ENCODE results near the gene SAMM50.

SAMM50 gene

DNA sequence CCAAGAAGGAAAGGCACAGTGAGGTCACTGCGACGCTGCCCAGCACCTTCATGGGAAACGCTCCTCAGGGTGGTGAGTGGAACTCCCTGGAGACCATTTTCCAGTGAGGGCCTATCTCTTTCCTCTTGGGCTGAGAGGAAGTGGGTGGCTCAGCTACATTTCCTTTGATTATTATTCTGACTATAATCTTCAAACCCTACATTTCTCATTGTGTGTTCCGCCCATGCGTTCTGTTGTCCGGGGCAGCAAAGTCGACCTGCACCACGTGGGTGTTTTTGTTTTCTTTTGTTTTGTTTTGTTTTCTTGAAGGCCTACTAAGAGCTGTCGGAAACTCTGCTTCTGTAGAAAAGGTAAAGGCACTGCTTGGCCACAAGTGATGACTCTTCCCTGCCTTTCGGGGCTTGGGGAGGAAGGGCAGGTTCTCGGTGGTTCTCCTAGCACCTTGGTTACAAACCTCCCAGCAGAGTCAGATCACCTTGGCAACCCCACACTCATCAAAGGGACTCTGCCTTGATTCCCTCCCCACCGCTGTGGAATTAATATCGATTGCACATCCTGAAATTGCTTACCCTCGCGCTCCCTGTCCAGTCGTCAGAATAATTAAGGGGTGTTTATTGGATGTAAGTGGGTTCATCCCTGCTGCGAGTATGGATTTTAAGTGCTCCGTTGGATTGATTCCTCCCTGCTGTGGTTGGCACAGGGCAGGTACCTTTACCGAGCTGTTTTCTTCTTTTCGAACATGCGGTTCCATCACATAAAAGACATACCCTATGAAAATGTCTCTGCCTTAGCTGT is 76.1 kb downstream of the SAMM50 start:
- H3K4me3 Mint-ChIP-seq, result peak overlapping the region; percentile 17
- H3K9me3 Mint-ChIP-seq, result no peaks in the 10 kb centered on the region
- peak; percentile 11 for DNase-seq
- H3K4me1 Mint-ChIP-seq, result peaks cover 41% of the 10 kb centered on the region
- no peak for ATAC-seq
- peak overlapping the region; percentile 44 for H3K27ac Mint-ChIP-seq
- H3K27me3 Mint-ChIP-seq, result peaks cover 9% of the 10 kb centered on the region
- H3K36me3 Mint-ChIP-seq (ENCODE audit: low read depth), result peaks cover 7% of the 10 kb centered on the region

DNA sequence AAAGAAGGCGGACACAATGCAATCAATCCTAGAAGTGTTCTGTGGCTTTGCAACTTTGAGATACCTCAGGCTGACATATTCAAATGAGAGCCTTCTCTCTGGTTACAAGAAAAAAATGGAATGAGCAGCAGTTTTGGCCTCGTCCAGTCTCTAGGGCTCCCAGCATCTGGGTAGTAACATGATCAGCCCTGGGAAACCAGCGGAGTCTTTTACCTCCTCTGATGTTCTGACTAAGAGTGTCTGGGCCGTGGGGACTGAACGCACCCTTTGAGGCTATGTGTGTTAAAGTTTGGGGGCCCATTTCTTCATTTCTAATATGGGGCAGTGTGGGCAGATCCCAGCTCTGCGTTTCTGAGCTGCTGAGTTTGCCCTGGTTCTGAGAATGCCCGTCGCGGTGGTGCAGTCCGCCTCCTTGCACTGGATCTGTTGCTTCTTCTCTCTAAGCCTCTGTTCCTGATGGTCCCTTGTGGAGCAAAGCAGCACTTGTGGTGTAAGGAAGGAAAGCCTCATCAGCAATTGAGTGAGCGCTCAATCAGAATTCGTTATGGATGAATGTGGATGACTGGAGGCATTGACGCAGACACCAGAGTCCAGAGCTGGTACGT is 77.0 kb downstream of the SAMM50 start:
- ATAC-seq, result no peak
- Mint-ChIP-seq H3K4me1 (peaks cover 33% of the 10 kb centered on the region), H3K27ac (no peak overlapping the region), H3K4me3 (no peak overlapping the region), H3K9me3 (no peaks in the 10 kb centered on the region), H3K36me3 (ENCODE audit: low read depth) (peaks cover 4% of the 10 kb centered on the region), H3K27me3 (peaks cover 4% of the 10 kb centered on the region)
- DNase-seq, result no peak

DNA sequence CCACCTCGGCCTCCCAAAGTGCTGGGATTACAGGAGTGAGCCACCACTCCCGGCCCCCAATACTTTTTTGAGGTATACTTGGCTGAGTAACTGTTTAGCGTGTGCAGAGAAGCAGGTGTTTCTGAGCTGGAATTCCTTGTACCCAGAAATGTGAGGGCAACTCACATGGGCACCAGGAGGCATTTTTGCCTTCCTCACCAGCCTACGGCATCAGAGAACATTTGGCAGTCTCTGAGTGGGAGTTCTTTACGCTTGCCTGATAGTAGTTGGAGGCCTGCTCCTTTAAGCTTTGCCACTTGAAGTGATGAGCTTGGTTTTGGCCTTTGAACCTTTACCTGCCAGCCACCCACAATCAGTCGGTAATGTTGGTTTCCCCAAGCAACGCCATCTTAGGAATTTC is 78.0 kb downstream of the SAMM50 start:
- Mint-ChIP-seq H3K27me3 (peaks cover 4% of the 10 kb centered on the region), H3K9me3 (no peaks in the 10 kb centered on the region), H3K36me3 (ENCODE audit: low read depth) (peaks cover 4% of the 10 kb centered on the region), H3K4me1 (peaks cover 29% of the 10 kb centered on the region), H3K4me3 (no peak overlapping the region), H3K27ac (no peak overlapping the region)
- no peak for ATAC-seq
- no peak for DNase-seq

DNA sequence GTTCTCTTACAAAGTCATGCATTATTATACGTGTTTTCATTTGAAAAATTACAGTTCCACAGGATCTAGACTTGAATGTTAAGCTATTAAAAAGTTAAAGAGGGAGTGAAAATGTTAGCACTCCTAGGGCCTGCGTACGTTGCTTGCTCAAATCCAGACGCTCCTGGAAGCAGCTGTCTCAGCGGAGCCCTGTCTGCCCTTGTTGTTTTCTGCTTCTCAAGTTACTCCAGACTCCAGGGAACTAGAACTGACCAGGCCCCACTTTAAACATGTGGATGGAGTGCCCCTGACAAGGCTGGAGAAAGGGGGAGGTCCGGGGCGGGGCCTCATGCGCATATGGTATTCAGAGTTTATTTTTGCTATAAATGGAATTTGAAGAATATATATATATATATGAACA is 78.5 kb downstream of the SAMM50 start:
- peaks cover under 1% of the 10 kb centered on the region for H3K27me3 Mint-ChIP-seq
- H3K4me1 Mint-ChIP-seq, result peaks cover 25% of the 10 kb centered on the region
- no peaks in the 10 kb centered on the region for H3K9me3 Mint-ChIP-seq
- ATAC-seq (no peak), DNase-seq (no peak)
- H3K4me3 Mint-ChIP-seq, result no peak overlapping the region
- no peak overlapping the region for H3K27ac Mint-ChIP-seq
- H3K36me3 Mint-ChIP-seq (ENCODE audit: low read depth), result peaks cover under 1% of the 10 kb centered on the region

DNA sequence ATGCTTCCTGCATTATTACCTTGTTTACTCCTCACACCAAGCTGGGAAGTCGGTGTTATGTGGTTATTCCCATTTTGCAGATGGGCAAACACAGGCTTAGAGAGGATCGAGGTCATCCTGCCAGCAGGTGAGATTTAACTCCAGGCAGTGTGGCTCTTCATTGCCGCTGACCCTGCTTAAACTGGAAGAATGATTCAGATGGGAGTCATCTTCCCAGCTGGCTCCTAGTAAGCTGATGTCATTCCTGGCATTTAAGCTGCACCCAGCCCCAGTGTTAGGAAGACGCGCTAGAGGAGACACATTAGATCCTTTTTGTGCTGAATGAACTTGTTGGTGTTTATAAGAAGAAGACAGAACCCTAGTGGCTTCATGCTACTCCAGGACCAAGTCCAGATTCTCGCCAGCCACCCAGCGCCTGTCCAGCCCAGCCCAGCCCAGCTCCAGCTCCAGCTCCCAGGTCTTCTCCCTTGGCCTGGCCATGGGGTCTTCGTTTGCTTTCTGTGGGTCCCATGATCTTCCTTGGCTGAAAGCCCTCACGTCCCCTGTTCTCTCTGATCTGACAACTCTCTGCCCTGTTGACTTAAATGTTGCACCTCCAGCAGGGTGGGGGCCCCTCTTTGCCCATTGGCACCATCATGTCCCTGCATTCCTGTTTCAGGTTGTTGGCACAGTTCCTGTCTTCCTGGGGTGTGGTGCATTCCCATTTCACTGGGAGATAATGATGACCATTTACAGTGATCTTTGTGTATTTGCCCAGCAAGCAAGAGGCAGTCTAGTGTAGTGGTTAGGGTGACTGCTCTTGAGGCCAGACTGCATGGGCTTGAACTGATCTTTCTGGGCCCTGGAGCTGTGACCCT is 82.5 kb downstream of the SAMM50 start:
- H3K27me3 Mint-ChIP-seq, result peaks cover 4% of the 10 kb centered on the region
- peaks cover 11% of the 10 kb centered on the region for H3K4me1 Mint-ChIP-seq
- no peak overlapping the region for H3K27ac Mint-ChIP-seq
- no peaks in the 10 kb centered on the region for H3K9me3 Mint-ChIP-seq
- ATAC-seq (no peak), DNase-seq (no peak)
- peaks cover 3% of the 10 kb centered on the region for H3K36me3 Mint-ChIP-seq (ENCODE audit: low read depth)
- no peak overlapping the region for H3K4me3 Mint-ChIP-seq

DNA sequence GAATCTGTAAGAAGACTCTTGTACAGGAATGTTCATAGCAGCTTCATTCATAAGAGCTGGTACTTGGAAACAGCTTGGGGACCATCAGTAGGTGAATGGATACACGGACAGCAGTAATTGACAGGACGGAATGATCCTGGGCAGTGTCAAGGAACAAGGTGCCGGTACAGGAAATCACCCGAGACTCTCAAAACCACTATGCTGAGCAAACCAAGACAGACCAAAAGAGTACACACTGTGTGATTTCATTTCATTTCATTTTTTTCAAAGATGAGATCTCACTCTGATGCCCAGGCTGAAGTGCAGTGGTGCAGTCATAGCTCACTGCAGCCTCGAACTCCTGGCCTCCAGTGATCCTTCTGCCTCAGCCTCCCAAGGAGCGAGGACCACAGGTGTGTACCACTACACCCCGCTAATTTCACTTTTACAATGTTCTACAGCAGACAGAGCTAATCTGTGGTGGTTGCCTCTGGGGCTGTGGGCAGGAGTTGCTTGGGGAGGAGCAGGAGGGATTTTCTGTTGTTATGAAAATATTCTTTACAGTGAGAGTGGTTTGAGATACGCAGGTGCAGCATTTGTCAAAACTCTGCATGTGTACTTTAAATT is 84.4 kb downstream of the SAMM50 start:
- Mint-ChIP-seq H3K4me3 (no peak overlapping the region), H3K27ac (no peak overlapping the region), H3K4me1 (peaks cover 19% of the 10 kb centered on the region), H3K27me3 (peaks cover 4% of the 10 kb centered on the region), H3K9me3 (no peaks in the 10 kb centered on the region), H3K36me3 (ENCODE audit: low read depth) (peaks cover 3% of the 10 kb centered on the region)
- DNase-seq, result no peak
- ATAC-seq, result no peak

DNA sequence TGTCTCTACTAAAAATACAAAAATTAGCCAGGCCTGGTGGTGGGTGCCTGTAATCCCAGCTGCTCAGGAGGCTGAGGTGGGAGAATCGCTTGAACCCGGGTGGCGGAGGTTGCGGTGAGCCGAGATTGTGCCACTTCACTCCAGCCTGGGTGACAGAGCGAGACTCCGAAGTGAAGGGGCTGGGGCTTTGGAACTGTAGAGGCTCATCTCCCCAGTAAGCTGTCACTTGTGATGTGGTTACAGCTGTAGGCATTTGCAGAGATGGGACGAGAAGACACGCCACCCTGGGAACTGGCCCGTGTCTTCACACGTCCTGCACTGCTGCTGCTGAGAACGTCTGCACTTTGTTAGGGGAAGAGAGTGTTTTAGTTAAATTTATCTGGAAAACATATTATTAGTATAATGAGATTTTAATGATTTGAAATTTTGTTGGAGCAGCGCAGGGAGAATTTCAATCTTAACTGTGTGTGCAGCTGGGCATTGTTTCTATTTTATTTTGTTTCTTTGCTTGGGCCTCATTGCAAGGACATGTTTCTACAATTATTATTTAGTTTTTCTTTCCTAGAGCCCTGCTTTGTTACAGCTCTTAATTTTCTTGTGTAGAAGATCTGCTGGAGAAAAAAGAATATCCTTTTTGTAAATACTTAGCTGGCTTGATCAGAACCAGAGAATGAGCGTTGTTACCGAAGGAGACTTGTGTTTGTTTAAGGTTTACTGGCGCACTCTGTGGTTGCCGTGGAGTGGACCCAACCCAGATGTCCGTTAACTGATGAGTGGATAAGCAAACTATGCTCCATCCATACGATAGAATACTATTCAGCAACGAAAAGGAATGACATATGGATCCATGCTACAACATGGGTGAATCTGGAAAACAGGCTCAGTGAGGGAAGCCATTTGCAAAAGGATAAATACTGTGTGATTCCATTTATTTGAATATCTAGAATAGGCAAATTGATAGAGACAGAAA is 87.3 kb downstream of the SAMM50 start:
- Mint-ChIP-seq H3K9me3 (no peaks in the 10 kb centered on the region), H3K4me1 (peaks cover 32% of the 10 kb centered on the region), H3K4me3 (no peak overlapping the region), H3K36me3 (ENCODE audit: low read depth) (peaks cover 3% of the 10 kb centered on the region), H3K27ac (no peak overlapping the region), H3K27me3 (peaks cover 4% of the 10 kb centered on the region)
- no peak for DNase-seq
- ATAC-seq, result no peak

DNA sequence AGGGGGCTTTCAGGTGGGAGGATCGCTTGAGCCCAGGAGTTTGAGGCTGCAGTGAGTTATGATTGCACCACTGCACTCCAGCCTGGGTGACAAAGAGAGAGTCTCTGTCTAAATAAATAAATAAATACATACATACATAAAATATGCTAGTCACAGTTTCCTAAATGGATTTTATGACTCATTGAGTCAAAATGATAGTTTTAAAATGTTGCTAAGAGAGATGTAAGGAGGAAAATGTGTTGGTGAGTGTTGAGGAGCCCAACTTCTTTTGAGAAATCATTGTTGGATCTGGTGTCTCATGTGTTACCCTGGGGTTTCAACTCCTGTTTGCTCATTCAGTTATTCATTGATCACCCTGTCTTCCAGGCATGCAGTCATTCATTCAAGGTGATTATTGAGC is 89.9 kb downstream of the SAMM50 start:
- Mint-ChIP-seq H3K4me1 (peaks cover 31% of the 10 kb centered on the region), H3K4me3 (no peak overlapping the region), H3K36me3 (ENCODE audit: low read depth) (peaks cover 2% of the 10 kb centered on the region), H3K27ac (peak overlapping the region; percentile 17), H3K9me3 (no peaks in the 10 kb centered on the region), H3K27me3 (peaks cover 2% of the 10 kb centered on the region)
- ATAC-seq (no peak), DNase-seq (no peak)
